ENCODE measurements around the gene FSIP1.

DNA sequence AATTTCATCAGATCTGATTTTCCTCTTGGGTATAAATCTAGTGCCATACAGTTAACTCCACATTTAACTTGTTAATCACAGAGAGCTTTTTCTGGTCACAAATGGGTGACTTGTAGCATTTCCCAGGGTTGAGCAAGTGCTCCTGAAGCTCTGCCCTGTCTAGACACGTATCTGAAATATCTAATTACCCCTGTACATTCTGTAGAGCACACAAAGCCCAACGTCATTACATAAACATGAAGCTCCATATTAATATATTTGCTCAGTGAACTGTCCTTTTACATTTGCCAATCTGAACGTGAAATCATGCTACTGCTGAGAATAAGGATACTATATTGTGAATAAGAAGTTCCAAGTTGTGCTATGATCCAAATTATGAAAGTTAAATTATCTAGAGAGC lies 152.7 kb downstream of the FSIP1 start:
- TF ChIP-seq, protein P1, sequence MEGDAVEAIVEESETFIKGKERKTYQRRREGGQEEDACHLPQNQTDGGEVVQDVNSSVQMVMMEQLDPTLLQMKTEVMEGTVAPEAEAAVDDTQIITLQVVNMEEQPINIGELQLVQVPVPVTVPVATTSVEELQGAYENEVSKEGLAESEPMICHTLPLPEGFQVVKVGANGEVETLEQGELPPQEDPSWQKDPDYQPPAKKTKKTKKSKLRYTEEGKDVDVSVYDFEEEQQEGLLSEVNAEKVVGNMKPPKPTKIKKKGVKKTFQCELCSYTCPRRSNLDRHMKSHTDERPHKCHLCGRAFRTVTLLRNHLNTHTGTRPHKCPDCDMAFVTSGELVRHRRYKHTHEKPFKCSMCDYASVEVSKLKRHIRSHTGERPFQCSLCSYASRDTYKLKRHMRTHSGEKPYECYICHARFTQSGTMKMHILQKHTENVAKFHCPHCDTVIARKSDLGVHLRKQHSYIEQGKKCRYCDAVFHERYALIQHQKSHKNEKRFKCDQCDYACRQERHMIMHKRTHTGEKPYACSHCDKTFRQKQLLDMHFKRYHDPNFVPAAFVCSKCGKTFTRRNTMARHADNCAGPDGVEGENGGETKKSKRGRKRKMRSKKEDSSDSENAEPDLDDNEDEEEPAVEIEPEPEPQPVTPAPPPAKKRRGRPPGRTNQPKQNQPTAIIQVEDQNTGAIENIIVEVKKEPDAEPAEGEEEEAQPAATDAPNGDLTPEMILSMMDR (IDR thresholded peaks at IDR 0.05): no peak
- no peak for TF ChIP-seq POLR2A (IDR thresholded peaks at IDR 0.05)

Data from body of pancreas (tissue), 4 donors.